Bronchial epithelial cell (primary cell): Measurements from ENCODE around the gene TYMS. TPM values are rescaled to one million over a fixed set of nuclear protein-coding genes. Genes with fewer than 3 reads are reported as not detected.

Experiments used
- DNase-seq: peaks from one replicate; pipeline ENCODE4 v3.0.0-alpha.2; 2010; ENCODE audit warnings: low read depth
- FAIRE-seq: peaks from 2 replicates; lab custom pipeline; 2011; peaks lifted over from hg19 to GRCh38; lab: Jason Lieb, UNC
- H3K27me3 ChIP-seq: 2 replicates; pipeline ENCODE4 v1.5.1; 2011; ENCODE audit warnings: low read length; ENCODE audit not compliant: control insufficient read depth, insufficient read depth
- H3K36me3 ChIP-seq: 2 replicates; pipeline ENCODE4 v1.5.1; 2011; ENCODE audit warnings: low read length; ENCODE audit not compliant: control insufficient read depth, insufficient read depth
- H3K4me3 ChIP-seq: 2 replicates; pipeline ENCODE4 v1.5.1; 2011; ENCODE audit warnings: mild to moderate bottlenecking, low read depth, low read length, control low read depth
- total RNA-seq: library from RNA; depleted of rRNA; stranded (reverse); fragments of >200 nt; gene quantifications from 2 replicates; pipeline ENCODE4 v1.2.1, GENCODE V29; 2014
- TF ChIP-seq, protein P1 (sequence below): IDR thresholded peaks from 2 replicates; pipeline ENCODE4 v1.5.1; 2011; ENCODE audit warnings: mild to moderate bottlenecking, moderate library complexity, low read length, control low read depth, inconsistent platforms; ENCODE audit not compliant: insufficient read depth, severe bottlenecking

The TYMS gene
- total RNA-seq, 1 donor from 2014 or later, result 5.5 TPM

DNA sequence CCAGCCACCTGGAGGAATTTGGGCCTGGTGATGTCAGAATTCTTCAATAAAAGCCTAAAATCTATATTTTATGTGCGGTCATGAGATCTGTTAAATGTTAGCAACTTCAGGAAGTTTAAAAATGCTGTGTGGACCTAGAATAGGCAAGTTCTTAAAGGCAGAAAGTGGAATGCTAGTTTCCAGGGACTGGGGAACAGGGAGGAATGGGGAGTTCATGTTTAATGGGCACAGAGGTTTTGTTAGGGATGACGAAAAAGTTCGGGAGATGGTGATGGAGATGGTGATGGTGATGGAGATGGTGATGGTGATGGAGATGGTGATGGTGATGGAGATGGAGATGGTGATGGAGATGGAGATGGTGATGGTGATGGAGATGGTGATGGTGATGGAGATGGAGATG is 9.2 kb downstream of the TYMS start:
- Histone ChIP-seq H3K36me3 (peaks cover 9% of the 10 kb centered on the region), H3K27me3 (no peaks in the 10 kb centered on the region), H3K4me3 (no peak overlapping the region)
- FAIRE-seq (no peak), DNase-seq (no peak)
- TF ChIP-seq, protein P1, sequence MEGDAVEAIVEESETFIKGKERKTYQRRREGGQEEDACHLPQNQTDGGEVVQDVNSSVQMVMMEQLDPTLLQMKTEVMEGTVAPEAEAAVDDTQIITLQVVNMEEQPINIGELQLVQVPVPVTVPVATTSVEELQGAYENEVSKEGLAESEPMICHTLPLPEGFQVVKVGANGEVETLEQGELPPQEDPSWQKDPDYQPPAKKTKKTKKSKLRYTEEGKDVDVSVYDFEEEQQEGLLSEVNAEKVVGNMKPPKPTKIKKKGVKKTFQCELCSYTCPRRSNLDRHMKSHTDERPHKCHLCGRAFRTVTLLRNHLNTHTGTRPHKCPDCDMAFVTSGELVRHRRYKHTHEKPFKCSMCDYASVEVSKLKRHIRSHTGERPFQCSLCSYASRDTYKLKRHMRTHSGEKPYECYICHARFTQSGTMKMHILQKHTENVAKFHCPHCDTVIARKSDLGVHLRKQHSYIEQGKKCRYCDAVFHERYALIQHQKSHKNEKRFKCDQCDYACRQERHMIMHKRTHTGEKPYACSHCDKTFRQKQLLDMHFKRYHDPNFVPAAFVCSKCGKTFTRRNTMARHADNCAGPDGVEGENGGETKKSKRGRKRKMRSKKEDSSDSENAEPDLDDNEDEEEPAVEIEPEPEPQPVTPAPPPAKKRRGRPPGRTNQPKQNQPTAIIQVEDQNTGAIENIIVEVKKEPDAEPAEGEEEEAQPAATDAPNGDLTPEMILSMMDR, result no peak

- Histone ChIP-seq H3K4me3 (no peak overlapping the region), H3K36me3 (peaks cover 6% of the 10 kb centered on the region), H3K27me3 (no peaks in the 10 kb centered on the region)
- DNase-seq (no peak), FAIRE-seq (no peak)
- TF ChIP-seq, protein P1, result no peak
Observed at GRCh38 chr18:668260-668659, 10.8 kb downstream of the TYMS start.

GRCh38 chr18:669077-669476 is 11.6 kb downstream of the TYMS start:
- Histone ChIP-seq H3K36me3 (peaks cover 6% of the 10 kb centered on the region), H3K4me3 (no peak overlapping the region), H3K27me3 (no peaks in the 10 kb centered on the region)
- DNase-seq (no peak), FAIRE-seq (no peak)
- TF ChIP-seq, protein P1, result no peak

DNA sequence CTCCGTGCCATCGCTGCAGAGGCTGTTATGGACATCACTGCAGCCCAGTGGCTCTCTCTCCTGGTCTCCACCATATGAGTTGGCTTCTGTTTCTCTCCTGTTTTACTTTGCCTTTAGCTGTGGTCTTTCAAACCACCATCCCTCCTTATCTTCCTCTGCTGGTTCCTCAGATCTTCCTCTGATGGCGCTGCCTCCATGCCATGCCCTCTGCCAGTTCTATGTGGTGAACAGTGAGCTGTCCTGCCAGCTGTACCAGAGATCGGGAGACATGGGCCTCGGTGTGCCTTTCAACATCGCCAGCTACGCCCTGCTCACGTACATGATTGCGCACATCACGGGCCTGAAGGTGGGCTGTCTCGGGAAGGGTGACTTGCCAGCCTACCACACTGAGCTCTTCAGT is 13.1 kb downstream of the TYMS start:
- FAIRE-seq, result no peak
- TF ChIP-seq, protein P1, result no peak
- Histone ChIP-seq H3K27me3 (no peaks in the 10 kb centered on the region), H3K36me3 (peaks cover 11% of the 10 kb centered on the region), H3K4me3 (no peak overlapping the region)
- no peak for DNase-seq

DNA sequence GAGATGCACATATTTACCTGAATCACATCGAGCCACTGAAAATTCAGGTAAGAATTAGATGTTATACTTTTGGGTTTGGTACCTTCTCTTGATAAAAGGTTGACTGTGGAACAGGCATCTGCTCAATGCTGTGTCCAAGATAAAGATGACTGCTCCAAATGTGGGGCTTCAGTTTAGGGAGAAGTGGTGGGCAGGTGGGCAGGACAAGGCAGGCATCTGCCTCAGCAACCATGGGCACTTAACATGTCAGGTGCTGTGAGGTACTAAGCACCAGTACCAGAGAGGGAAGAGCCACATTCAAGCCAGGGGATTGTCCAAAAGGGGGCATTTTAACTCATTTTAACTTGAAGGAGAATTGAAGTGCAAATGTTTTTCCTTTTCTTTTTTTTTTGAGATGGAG is 14.0 kb downstream of the TYMS start:
- no peaks in the 10 kb centered on the region for H3K27me3 ChIP-seq
- DNase-seq (no peak), FAIRE-seq (no peak)
- H3K4me3 ChIP-seq, result no peak overlapping the region
- TF ChIP-seq, protein P1, result no peak
- H3K36me3 ChIP-seq, result peaks cover 11% of the 10 kb centered on the region

GRCh38 chr18:673317-673716 is 15.9 kb downstream of the TYMS start:
- DNase-seq (no peak), FAIRE-seq (no peak)
- TF ChIP-seq, protein P1, result no peak
- H3K27me3 ChIP-seq, result no peaks in the 10 kb centered on the region
- H3K4me3 ChIP-seq, result no peak overlapping the region
- H3K36me3 ChIP-seq, result peaks cover 15% of the 10 kb centered on the region
